Measurements from ENCODE around the gene VSTM2B. TPM values are rescaled to one million over a fixed set of nuclear protein-coding genes. Genes with fewer than 3 reads are reported as not detected.

VSTM2B gene
- polyA plus RNA-seq, 1 experiment = not detected

GRCh38 chr19:29509456-29509855 is 16.3 kb upstream of the VSTM2B start:
- Histone ChIP-seq H3K9me3 (ENCODE audit: control insufficient read depth, insufficient read depth, low read length) (peaks cover 47% of the 10 kb centered on the region), H3K27me3 (ENCODE audit: control insufficient read depth, insufficient read depth, low read length) (no peaks in the 10 kb centered on the region), H3K4me3 (ENCODE audit: low read depth, low read length) (no peak overlapping the region), H3K27ac (ENCODE audit: low read depth, low read length) (no peak overlapping the region)
- ChIA-PET POLR2A (no interaction called here), CTCF (no interaction called here)
- no peak for DNase-seq (ENCODE audit: low read depth, low spot score)
- TF ChIP-seq CTCF (IDR thresholded peaks at IDR 0.05; ENCODE audit: low read depth, low read length) = no peak

DNA sequence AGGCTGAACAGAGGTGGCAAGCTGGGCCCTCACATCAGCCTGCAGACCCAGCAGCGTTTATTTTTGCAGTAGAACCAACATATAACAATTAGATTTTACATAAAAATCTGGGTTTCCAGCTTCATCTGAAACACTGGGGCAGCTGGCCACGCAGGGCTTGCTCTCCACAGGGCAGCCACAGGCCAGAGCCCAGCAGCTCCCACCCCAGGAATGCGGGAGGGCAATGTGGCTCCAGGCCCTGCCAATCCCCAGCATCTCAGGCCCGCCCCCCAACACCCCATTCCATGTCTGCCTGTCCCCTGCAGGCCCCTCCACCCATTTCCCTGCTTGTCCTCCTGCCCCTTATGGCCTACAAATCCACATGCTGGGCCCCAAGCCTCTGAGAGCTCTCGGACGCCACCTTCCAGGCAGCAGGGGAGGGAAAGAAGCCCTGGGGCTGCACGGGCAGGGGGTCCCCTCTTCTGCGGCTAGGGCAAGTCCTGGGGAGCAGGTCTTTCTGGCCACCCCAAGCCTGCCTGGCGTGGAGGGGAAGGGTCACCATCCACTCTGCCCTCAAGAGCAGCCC is 15.0 kb upstream of the VSTM2B start:
- POLR2A ChIA-PET = interaction anchor here (0.6 kb wide), 1 partner anchor 950 kb away, joined by 3 read pairs; no protein-coding TSS in a partner anchor
- H3K27ac ChIP-seq (ENCODE audit: low read depth, low read length) = no peak overlapping the region
- no peaks in the 10 kb centered on the region for H3K27me3 ChIP-seq (ENCODE audit: control insufficient read depth, insufficient read depth, low read length)
- DNase-seq (ENCODE audit: low read depth, low spot score) = no peak
- TF ChIP-seq CTCF (IDR thresholded peaks at IDR 0.05; ENCODE audit: low read depth, low read length) = no peak
- H3K9me3 ChIP-seq (ENCODE audit: control insufficient read depth, insufficient read depth, low read length) = peaks cover 38% of the 10 kb centered on the region
- CTCF ChIA-PET = no interaction called here
- no peak overlapping the region for H3K4me3 ChIP-seq (ENCODE audit: low read depth, low read length)

- no peaks in the 10 kb centered on the region for H3K27me3 ChIP-seq (ENCODE audit: control insufficient read depth, insufficient read depth, low read length)
- TF ChIP-seq CTCF (IDR thresholded peaks at IDR 0.05; ENCODE audit: low read depth, low read length) = no peak
- CTCF ChIA-PET = no interaction called here
- DNase-seq (ENCODE audit: low read depth, low spot score) = no peak
- no peak overlapping the region for H3K4me3 ChIP-seq (ENCODE audit: low read depth, low read length)
- POLR2A ChIA-PET = no interaction called here
- H3K9me3 ChIP-seq (ENCODE audit: control insufficient read depth, insufficient read depth, low read length) = peaks cover 28% of the 10 kb centered on the region
- no peak overlapping the region for H3K27ac ChIP-seq (ENCODE audit: low read depth, low read length)
These were observed 14.0 kb upstream of the VSTM2B start for GRCh38 chr19:29511768-29512167.

- no peak for DNase-seq (ENCODE audit: low read depth, low spot score)
- H3K27ac ChIP-seq (ENCODE audit: low read depth, low read length) = no peak overlapping the region
- CTCF ChIA-PET = no interaction called here
- no peak overlapping the region for H3K4me3 ChIP-seq (ENCODE audit: low read depth, low read length)
- H3K27me3 ChIP-seq (ENCODE audit: control insufficient read depth, insufficient read depth, low read length) = no peaks in the 10 kb centered on the region
- H3K9me3 ChIP-seq (ENCODE audit: control insufficient read depth, insufficient read depth, low read length) = peaks cover 20% of the 10 kb centered on the region
- no peak for TF ChIP-seq CTCF (IDR thresholded peaks at IDR 0.05; ENCODE audit: low read depth, low read length)
- POLR2A ChIA-PET = no interaction called here
These were observed 13.0 kb upstream of the VSTM2B start for GRCh38 chr19:29512748-29513147.

GRCh38 chr19:29514525-29515232 is 11.1 kb upstream of the VSTM2B start:
- ChIA-PET POLR2A (no interaction called here), CTCF (no interaction called here)
- H3K27ac ChIP-seq (ENCODE audit: low read depth, low read length) = no peak overlapping the region
- TF ChIP-seq CTCF (IDR thresholded peaks at IDR 0.05; ENCODE audit: low read depth, low read length) = no peak
- H3K27me3 ChIP-seq (ENCODE audit: control insufficient read depth, insufficient read depth, low read length) = no peaks in the 10 kb centered on the region
- H3K4me3 ChIP-seq (ENCODE audit: low read depth, low read length) = no peak overlapping the region
- peaks cover 12% of the 10 kb centered on the region for H3K9me3 ChIP-seq (ENCODE audit: control insufficient read depth, insufficient read depth, low read length)
- DNase-seq (ENCODE audit: low read depth, low spot score) = no peak

Data from AG04450 (cell line).